Mesothelial cell of epicardium (in vitro differentiated cells): ENCODE measurements around the gene LIN54. TPM values are rescaled to one million over a fixed set of nuclear protein-coding genes. Genes with fewer than 3 reads are reported as not detected.

Experiments
- DNase-seq, 2 experiments: peaks; one replicate each; pipeline ENCODE4 v3.0.0; 2021; ENCODE audit warnings: low spot score in 2 of 2; ENCODE audit not compliant: unreplicated experiment in 2 of 2
- H3K27ac Mint-ChIP-seq: 2 replicates; pipeline ENCODE4 v1.8.0; 2021; ENCODE audit warnings: mixed read lengths
- H3K27me3 Mint-ChIP-seq: 2 replicates; pipeline ENCODE4 v1.8.0; 2021; ENCODE audit warnings: low read depth, mixed read lengths
- H3K36me3 Mint-ChIP-seq: 2 replicates; pipeline ENCODE4 v1.8.0; 2021; ENCODE audit warnings: mixed read lengths
- H3K4me1 Mint-ChIP-seq: 2 replicates; pipeline ENCODE4 v1.8.0; 2021; ENCODE audit warnings: mixed read lengths
- H3K4me3 Mint-ChIP-seq: 2 replicates; pipeline ENCODE4 v1.8.0; 2021; ENCODE audit warnings: mild to moderate bottlenecking, moderate library complexity, mixed read lengths
- H3K9me3 Mint-ChIP-seq: 2 replicates; pipeline ENCODE4 v1.8.0; 2021; ENCODE audit warnings: mixed read lengths
- total RNA-seq: library from RNA; stranded (reverse); gene quantifications from 3 replicates; pipeline ENCODE4 v1.2.1, GENCODE V29; 2021
- TF ChIP-seq, protein P1 (sequence below): fragments of 200-600 bp; sonication (generic); IDR thresholded peaks from one replicate; pipeline ENCODE4 v1.5.0; 2021; ENCODE audit warnings: antibody characterized with exemption; ENCODE audit not compliant: unreplicated experiment

Gene LIN54
- total RNA-seq, 1 donor from 2014 or later, result 12.9 TPM

DNA sequence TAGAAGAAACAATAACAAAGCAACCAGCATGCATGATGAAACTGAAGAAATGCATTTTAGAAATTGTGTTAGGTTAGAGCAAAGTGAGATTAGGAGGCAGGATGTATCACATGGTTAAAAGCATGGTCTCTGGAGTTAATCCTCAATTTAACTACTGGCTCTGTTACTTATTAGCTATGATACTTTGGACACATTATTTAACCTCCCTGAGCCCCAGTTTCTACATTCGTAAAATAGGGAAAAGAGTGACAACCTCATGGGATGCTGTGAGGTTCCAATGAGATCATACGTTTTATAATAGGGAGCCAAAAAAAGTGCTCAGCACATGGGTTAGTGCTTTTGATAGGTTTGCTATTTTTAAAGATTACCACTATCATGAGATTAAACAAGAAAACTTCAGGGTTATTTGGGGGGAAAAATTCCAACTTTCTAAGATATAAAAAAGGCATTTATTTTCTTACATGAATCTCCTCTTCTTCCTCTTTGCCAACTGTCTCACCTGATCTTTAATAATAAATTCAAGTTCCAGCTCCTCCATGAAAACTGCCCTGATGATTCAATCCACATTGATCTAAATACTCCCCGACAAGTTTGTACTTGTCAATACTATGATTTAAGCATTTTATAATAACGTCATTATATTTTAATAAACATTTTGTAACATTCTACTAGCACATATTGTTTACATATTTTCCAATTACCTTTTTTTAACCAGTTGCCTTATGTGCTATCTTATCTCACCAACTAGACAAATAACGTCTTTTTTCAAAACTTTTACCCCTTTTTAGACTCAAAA is 124.3 kb downstream of the LIN54 start:
- Mint-ChIP-seq H3K27me3 (no peaks in the 10 kb centered on the region), H3K4me3 (peak overlapping the region; percentile 4), H3K9me3 (no peaks in the 10 kb centered on the region), H3K4me1 (peaks cover 29% of the 10 kb centered on the region), H3K36me3 (peaks cover 9% of the 10 kb centered on the region), H3K27ac (peak overlapping the region; percentile 64)
- TF ChIP-seq, protein P1, sequence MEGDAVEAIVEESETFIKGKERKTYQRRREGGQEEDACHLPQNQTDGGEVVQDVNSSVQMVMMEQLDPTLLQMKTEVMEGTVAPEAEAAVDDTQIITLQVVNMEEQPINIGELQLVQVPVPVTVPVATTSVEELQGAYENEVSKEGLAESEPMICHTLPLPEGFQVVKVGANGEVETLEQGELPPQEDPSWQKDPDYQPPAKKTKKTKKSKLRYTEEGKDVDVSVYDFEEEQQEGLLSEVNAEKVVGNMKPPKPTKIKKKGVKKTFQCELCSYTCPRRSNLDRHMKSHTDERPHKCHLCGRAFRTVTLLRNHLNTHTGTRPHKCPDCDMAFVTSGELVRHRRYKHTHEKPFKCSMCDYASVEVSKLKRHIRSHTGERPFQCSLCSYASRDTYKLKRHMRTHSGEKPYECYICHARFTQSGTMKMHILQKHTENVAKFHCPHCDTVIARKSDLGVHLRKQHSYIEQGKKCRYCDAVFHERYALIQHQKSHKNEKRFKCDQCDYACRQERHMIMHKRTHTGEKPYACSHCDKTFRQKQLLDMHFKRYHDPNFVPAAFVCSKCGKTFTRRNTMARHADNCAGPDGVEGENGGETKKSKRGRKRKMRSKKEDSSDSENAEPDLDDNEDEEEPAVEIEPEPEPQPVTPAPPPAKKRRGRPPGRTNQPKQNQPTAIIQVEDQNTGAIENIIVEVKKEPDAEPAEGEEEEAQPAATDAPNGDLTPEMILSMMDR, result no peak
- DNase-seq, result no peak

DNA sequence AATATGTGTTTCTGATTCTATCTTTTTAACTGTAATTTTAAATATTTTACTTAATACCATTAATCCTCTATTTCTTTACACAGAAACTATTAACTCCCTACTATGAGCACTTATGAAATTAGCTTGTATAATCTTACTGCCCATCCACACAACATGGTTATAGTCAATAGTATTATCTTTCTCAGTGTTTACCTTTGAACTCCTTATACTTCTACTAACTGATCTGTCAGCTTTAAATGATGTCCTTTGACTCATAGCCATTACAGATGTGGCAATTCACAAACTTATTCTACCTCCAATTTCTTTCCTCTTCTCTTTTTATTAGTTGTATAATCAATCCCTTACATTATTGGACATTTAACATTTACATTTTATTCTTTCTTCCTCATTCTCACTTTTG is 125.2 kb downstream of the LIN54 start:
- no peak overlapping the region for H3K4me3 Mint-ChIP-seq
- peak overlapping the region; percentile 44 for H3K27ac Mint-ChIP-seq
- no peaks in the 10 kb centered on the region for H3K27me3 Mint-ChIP-seq
- TF ChIP-seq, protein P1, result no peak
- DNase-seq, result no peak
- peaks cover 13% of the 10 kb centered on the region for H3K36me3 Mint-ChIP-seq
- H3K9me3 Mint-ChIP-seq, result no peaks in the 10 kb centered on the region
- peaks cover 29% of the 10 kb centered on the region for H3K4me1 Mint-ChIP-seq

Other genes with a start within 250 kb of the LIN54 start
- gene SCD5, start 212.0 kb downstream of the LIN54 start, total RNA-seq, result 25.7 to 27.2 TPM (median 26.1 TPM) in 3 replicates
- gene SEC31A, start 119.7 kb downstream of the LIN54 start, total RNA-seq, result 284 to 308 TPM (median 303 TPM) in 3 replicates
- 7.6 to 8.8 TPM (median 8.3 TPM) in 3 replicates for gene THAP9, start 110.1 kb downstream of the LIN54 start, total RNA-seq
- gene COPS4, start 24.4 kb upstream of the LIN54 start, total RNA-seq, result 34.1 to 39.6 TPM (median 36.6 TPM) in 3 replicates
- 0.50 to 1.6 TPM (median 1.2 TPM) in 3 replicates for gene PLAC8, start 103.9 kb upstream of the LIN54 start, total RNA-seq